Erythroblast (primary cell): ENCODE data around the gene MAEA.

Experiments
- GATA1 ChIP-seq: IDR thresholded peaks from 2 replicates; pipeline ENCODE4 v1.6.1; 2011; ENCODE audit warnings: low read depth, mild to moderate bottlenecking, control low read depth, low read length, moderate library complexity
- POLR2A ChIP-seq: IDR thresholded peaks from 2 replicates; pipeline ENCODE4 v1.6.1; 2011; ENCODE audit warnings: mild to moderate bottlenecking, low read length

- TF ChIP-seq POLR2A (no peak), GATA1 (no peak)
Measured at GRCh38 chr4:1370321-1371124, 80.8 kb downstream of the MAEA start.
